TTC549 (cell line): ENCODE results near the gene EOMES.

ENCODE experiments used
- FAIRE-seq: peaks from 2 replicates; lab custom pipeline; 2012; peaks lifted over from hg19 to GRCh38; lab: Jason Lieb, UNC

EOMES gene

GRCh38 chr3:27680517-27681246 is 41.4 kb downstream of the EOMES start:
- no peak for FAIRE-seq

DNA sequence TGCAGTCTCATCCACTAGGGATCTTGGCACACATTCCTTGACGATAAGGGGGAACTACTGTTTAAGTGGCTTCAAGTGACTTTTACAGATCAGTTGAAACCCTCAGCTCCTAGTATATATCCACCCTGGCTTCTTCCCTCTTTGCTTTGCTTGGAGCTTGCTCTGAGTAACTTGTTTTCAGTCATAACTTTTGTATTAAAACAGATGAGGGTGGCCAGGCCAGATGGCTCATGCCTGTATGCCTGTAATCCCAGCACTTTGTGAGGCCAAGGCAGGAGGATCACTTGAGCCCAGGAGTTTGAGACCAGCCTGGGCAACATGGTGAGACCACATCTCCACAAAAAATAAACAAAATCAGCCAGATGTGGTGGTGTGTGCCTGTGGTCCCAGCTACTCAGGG is 42.4 kb downstream of the EOMES start:
- no peak for FAIRE-seq

GRCh38 chr3:27678234-27678633 is 43.9 kb downstream of the EOMES start:
- no peak for FAIRE-seq

GRCh38 chr3:27677565-27677964 is 44.6 kb downstream of the EOMES start:
- no peak for FAIRE-seq

DNA sequence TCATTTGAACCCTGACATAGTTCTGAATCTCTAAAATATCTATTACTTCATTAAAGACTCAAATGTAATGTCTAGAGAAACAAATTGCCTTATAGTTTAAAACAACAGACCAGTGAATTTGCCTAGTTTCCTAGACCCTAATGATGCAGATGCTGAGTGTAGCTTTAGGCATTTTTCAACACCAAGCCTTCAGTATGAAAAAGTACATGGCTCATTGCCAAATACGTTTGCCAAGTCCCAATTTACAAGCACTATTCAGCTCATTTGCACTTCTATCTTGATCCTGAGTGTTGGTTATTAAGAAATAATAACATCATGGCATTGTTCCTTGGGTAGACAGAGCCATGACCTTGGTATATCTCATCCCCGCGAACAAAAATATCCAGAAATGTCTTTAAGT is 46.8 kb downstream of the EOMES start:
- no peak for FAIRE-seq

DNA sequence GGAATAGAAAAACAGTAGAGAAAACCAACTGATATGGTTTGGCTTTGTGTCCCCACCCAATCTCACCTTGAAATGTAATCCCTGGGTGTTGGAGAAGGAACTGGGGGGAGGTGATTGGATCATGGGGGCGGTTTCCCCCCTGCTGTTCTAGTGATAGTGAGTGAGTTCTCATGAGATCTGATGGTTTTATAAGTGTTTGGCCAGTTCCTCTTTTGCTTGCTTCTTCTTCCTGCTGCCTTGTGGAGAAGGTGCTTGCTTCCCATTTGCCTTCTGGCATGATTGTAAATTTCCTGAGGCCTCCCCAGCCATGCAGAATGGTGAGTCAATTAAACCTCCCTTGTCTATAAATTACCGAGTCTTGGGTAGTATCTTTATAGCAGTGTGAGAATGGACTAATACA is 48.4 kb downstream of the EOMES start:
- no peak for FAIRE-seq

DNA sequence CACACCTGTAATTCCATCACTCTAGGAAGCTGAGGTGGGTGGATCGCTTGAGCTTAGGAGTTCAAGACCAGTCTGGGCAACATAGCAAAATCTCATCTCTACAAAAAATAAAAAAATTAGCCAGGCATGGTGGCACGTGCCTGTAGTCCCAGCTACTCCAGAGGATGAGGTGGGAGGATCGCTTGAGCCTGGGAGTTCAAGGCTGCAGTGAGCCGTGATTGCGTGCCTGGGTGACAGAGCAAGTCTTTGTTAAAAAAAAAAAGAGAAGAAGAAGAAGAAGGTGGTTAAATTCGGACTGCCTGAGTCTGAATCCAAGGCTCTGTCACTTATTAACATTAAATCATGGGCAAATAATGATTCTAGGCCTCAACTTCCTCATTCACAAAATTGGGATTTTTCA is 51.0 kb downstream of the EOMES start:
- FAIRE-seq = no peak

- no peak for FAIRE-seq
Observed at GRCh38 chr3:27670619-27671018, 51.5 kb downstream of the EOMES start.

DNA sequence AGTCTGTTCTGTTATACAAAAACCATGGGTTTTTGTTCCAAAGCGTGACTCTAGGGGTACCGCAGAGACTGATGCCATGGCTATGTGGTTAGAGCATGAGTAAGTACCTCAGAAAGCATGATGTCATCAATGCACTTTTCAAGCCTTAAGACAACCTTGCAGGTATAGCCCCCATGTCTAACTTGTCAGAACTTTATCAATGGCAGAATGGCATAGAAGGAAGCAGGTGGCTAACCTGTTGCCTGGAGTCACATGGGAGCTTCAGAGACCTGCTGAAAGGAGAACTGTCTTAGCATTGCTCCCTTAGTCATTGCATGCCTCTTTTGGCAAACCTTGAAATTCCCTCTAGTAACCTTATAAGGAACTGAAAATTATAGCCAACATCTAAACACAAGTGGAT is 52.5 kb downstream of the EOMES start:
- FAIRE-seq = no peak

DNA sequence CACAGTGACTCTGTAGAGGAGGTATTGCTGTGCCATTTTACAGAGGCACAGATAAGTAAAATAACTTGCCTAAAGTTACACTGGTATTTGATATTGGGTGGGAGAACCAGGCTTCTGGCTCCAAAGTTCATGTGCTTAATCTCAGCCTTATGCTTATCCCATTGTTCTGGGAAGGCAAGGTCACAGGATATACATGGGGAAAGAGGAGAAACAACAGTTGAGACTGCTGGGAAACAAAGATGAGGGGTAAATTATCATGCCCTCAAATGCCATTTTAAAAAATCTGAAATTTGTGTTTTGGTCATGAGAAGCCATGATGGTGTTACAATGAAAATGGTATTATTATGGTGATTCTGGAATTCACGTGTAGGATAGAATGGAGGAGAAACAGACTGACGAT is 54.4 kb downstream of the EOMES start:
- FAIRE-seq = no peak

DNA sequence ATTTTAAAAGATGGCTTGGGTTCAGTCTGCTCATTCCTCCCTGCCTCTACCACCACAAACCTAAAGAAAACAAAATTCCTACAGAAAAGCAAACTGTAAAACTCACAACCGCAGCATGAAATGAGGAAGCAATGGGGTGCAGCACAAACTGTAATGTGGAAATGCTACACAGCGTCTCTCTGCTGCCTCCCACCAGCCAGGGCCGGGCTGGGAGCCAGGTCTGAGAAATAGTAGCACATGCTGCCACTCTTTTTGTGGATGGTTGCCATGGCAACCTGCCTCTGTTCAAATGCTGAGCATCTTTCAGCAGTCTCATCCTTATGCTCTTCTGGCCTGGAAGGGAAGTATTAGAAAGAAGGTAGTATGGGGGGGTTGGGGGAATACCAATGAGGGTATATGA is 55.4 kb downstream of the EOMES start:
- FAIRE-seq = no peak

DNA sequence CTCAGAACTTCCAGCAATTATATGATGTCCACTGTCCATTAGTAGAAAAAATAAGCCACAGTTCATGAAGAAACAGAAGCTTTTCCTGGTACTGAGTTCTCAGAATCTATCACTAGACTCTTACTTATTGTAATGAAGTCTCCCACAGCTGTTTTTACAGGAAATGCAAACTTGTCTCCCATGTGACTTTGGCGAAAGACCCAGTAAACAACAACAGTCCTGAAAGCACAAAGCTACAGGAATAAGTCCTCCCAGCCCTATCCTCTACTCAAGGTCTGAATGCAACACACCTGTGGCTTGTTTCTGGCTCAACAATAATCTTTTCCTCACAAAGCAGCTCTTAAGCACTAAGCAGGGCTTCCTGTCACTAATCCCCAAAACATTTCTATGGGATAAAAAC is 55.9 kb downstream of the EOMES start:
- FAIRE-seq = no peak
